EH (cell line): ENCODE measurements around the gene TIMP1.
"Not testable (repeated sequence)": the region's sequence is repeated elsewhere in the genome, so short reads cannot be mapped to it uniquely, and the experiment has no call there.

Experiments used
- DNase-seq: peaks from one replicate; pipeline ENCODE4 v3.0.0-alpha.2; 2015; ENCODE audit warnings: low read depth

Gene TIMP1

DNA sequence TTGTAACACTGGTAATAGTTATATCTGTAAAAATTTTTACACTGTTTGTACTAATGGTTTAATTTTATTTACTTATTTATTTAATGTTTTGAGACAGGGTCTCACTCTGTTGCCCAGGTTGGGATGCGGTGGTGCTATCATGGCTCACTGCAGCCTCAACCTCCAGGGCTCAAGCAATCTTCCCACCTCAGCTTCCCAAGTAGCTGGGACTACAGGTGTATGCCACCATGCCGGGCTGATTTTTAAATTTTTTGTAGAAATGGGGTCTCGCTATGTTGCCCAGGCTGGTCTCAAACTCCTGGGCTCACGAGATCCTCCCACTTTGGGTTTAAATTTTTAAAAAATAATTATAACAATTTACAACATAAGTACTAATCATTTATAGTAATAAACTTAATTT lies 20.9 kb downstream of the TIMP1 start:
- not testable (repeated sequence) for DNase-seq

DNA sequence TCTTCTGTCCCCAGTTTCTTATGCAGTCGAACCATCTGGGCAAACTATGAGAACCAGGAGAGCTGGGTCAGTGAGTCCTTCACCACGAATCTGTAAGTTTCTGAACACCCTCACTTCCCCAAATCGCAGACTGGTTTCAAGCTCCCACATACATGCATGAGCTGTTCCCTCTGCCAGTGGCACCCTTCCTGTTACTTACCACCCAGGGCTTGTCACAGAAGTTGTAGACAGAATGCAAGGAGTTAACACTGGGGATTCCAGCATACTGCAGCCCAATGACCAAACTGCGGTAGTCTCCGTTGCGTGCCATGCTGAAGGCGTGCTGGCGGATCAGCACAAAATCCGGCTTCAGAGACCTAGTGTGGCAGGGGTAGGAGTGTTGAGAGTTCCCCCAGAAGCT lies 22.8 kb downstream of the TIMP1 start:
- no peak for DNase-seq

DNA sequence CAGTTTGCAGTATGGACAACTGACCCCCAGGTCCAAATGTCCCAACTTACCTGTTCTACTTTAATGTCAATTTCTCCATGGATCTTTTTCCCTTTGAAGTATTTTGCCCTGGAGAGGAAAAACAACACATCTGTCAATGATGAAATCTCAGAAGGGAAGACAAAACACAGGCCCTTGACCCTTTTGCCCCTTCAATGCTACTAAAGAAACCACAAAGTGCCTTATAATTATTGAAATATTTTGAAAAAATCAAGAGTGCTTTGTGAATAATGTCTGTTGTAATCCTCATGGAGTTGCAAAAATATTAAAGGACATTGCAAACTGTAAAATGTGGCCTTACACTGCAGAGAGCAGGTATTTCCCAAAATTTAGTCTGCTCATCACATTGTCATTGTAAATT lies 24.9 kb downstream of the TIMP1 start:
- DNase-seq, result peak; percentile 9

DNA sequence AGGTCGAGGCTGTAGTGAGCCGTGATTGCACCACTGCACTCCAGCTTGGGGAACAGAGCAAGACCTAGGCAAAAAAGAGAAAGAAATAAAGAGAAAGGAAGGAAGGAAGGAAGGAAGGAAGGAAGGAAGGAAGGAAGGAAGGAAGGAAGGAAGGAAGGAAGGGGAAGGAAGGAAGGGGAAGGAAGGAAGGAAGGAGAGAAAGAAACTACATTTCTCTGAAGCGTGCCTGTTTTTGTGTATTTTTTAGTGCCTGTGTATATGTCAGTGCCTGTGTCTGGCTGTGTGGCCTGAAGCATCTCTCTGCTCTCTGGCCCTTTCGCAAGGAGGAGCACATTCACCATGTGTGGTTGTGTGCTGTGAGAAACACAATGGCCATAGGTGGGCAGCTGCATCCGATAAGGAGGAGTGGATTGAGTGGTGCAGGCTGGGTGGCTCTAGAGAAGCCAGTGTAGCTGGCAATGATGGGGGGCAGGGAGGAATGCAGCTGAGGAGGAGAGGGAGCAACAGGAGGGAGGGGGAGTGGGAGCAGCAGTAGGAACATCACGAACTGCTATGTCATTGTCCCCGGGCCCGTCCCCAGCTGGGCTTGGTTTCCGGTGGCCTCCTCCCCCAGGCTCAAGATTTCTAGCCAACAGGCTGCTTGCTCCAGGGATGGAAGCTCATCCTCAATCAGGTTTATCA lies 26.0 kb downstream of the TIMP1 start:
- DNase-seq, result no peak

DNA sequence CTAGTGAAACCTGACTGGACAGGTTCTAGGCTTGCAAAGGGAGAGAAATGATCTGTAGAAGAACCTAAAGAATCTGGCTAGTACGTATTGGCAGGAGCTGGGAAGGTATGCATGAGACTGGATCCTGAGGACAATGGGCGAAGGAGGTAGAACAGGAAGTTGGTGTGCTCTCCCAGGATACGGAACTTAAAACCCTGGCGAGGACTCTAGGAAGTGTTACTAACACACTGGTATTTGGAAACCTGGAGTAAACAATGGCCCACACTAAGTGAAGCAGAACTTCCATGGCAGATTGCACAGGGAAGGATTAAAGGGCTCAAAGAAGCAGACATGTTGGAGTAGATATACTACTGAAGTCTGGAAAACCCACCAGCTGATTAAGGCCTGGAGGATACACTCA lies 28.3 kb downstream of the TIMP1 start:
- no peak for DNase-seq

DNA sequence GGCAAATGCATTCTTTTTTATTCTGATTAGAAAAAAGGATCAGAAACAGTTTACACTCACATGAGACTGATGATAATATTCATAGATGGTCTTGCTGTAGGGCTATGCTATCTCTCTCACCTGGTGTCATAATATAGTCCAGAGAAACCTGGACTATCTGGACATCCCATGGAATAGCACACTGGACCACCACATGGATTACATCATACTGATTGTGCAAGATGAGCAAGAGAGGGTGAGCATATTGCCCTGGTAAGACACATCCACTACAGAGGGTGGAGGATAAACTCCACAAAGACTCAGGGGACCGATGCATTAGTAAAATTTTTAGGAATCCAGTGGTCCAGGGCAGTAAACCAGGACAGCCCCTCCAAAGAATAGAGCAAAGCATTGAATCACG lies 29.3 kb downstream of the TIMP1 start:
- DNase-seq, result no peak

DNA sequence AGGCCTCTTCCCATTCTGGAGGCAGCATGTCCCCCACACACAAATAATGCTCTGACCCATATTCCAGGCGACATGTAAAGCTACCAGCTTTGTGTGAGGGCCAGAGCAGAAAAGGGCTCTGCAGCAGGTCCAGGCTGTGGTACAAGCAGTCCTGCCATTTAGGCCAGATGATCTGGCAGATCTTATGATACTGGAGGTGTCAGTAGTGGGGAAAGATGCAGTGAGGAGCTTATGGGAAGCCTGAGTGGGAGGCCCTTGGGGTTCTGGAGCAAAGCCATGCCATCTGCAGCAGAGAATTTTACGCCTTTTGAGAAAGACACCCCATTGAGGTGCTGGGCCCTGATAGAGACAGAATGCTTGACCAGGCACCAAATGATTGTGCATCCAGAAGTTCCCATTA lies 29.7 kb downstream of the TIMP1 start:
- DNase-seq, result no peak

DNA sequence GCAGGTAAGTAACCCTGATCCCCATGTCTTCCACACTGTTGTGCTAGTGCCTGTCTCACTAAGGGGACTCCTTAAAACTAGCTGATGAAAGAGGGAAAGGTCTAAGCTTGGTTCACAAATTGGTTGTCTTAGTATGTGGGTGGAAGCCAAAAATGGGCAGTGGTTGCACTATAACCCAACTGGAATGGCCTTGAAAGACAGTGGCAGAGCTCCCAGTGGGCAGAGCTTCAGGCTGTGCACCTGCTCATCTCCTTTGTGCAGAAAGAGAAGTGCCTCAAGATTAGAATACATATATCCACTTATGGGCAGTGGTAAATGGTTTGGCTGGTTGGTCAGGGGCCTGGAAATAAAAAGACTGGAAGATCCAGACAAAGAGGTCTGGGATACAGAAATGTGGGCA lies 30.2 kb downstream of the TIMP1 start:
- DNase-seq, result no peak

DNA sequence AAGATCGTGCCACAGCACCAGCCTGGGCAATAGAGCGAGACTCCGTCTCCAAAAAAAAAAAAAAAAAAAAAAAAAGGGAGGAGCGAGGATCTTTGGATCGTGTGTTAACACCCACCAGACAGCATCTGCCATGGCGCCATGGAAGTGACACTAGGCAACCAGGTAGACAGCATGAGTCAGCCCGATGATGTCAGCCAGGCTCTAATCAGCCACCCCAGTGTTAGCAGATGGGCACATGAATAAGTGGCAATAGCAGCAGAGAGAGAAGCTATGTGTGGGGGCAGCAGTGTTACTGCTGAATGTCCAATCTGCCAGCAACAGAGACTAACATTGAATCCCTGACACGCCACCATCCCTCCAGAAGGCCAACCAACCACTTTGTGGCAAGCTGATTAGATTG lies 30.8 kb downstream of the TIMP1 start:
- no peak for DNase-seq

DNA sequence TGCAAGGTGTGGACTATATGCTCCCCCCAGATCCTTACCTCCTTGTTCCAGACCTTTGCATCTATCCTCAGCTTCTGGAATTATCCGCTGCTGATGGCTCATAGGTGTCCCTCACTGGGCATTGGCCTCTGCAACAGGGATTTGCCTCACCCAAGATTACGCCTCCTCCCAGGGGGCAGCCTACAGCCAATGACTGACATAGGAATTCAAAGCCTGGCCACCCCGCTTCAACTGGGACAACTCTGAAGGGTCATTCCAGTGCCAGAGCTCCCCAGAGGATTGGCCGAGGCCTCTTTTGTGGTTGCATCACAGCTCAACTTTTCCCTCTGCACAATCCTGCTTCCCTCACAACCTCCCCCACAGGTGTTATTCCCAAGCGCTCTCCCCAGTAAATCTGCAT lies 32.4 kb downstream of the TIMP1 start:
- DNase-seq, result no peak

DNA sequence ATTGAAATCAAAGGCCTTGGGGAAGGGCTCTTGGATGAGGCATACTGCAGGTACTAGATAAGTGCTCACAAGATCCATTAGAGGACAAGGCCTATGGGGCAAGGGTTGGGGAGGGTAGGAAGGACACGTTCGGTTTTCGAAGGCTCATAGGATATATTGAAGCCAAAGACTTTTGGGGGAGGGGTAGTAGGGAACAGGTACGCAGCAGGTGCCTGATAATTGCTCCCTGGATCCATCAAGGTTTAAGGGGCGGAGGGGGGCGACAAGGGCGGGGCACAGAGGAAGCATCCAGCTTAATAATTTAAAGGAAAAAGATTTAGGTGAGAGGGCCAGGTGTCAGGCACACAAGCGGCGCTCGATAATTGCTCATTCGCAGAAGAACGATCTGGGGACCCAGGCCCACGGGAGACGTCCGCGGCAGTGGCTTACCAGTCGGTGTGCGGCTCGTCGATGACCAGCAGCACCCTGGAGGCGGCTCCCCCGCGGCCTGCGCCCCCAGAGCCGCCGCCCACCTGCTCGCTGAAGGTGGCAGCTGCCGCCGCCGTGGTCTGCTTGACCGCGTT lies 36.8 kb downstream of the TIMP1 start:
- DNase-seq, result no peak

DNA sequence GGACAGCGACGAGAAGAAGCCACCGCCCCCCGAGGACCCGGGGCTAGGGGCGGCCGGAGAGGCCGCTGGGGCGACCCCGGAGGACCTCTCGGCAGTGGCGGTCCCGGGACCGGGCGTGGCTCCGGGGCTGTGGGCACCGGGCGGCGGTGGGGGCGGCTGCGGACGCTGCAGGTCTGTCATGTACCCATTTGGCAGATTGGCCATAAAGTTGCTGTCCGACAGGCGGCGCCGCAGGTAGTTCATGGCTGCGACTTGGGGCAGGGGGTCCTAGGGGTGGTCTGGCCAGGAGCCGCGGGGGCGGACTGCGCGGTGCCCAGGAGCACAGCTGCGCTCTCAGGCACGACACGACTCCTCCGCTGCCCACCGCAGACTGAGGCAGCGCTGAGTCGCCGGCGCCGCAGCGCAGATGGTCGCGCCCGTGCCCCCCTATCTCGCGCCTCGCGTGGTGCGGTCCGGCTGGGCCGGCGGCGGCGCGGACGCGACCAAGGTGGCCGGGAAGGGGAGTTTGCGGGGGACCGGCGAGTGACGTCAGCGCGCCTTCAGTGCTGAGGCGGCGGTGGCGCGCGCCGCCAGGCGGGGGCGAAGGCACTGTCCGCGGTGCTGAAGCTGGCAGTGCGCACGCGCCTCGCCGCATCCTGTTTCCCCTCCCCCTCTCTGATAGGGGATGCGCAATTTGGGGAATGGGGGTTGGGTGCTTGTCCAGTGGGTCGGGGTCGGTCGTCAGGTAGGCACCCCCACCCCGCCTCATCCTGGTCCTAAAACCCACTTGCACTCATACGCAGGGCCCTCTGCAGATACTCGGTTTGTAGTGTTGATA lies 37.5 kb downstream of the TIMP1 start, which contains the start of gene SYN1:
TSS of gene SYN1 (minus strand) at position 372 of the 817 bp plus-strand sequence. CDS start at position 243, 129 bp downstream.
- DNase-seq, result peak; percentile 78

DNA sequence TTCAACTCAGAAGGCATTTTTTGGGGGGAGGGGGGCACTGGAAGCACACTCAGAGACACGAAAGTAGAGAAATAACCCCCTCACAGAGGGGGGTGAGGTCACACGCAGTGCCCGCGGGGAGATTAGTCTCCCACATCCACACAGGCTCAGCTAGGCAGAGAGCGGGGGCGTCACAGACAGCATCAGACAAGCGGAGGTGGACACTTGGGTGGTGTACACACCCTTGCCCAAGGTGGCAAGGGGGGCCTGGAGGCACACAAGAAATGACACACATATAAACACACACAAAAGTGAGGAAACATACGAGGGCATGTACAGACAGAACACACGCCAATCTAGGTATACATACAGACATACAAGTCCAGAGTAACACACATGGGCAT lies 38.1 kb downstream of the TIMP1 start:
- DNase-seq, result no peak

DNA sequence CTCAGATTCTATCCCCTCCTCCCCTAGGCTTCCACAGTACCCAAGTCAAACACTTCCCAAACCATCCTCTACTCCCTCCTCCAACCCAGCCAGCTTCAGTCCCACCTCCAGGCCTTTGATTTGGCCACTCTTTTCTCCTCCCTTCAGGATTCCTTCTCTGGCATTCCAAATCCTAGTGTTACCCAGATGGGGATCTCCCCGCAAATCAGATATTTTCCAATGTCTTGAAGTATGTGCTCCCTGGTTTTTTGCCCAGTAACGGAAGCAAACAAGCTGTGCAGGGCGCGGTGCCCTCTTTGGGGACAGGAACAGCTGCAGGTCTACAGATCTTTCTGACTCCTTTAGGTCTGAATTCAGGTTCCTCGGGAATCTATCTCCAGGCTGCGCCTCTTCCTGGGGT lies 39.6 kb downstream of the TIMP1 start:
- no peak for DNase-seq

DNA sequence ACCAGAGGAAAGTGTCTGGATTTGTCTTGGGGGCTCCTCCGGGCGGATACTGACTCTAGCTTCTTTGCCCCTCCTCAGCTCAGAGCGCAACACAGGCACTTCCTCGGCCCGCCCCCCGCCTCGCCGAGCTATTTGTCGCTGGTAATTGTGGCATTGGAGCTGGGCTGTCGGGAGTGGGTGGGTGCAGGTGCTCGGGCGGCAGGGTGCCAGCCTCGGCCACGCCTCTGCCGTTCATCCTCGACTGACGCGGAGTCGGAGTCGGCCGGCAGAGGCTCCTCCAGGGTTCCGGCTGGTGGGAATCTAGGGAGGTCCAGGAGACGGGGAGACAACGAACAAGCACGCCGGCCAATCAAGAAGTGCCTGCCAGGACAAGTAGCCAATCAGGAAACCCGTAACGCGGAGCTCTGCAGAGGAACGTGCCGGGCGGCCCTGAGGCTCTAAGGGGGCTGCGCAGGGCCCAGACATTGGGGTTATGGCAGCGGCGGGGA lies 41.3 kb downstream of the TIMP1 start:
- peak; percentile 72 for DNase-seq

DNA sequence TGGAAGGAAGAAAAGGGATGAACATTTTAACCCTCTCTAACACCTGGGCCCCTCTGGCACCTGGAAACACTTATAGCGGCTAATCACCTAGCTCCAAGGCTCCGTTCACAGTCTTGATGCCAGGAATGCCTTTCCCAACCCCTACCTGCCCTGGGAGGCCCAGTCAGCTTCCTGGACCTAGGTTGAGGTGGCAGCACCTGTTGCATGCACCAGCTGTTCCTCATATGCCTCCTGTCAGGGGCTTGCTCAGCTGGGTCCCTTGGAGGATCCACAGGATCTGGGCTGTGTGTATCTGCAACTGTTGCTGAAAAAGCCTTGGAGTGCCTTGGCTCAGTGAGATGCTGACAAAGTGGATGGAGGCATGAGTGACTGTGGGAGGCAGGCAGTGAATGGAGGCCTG lies 43.1 kb downstream of the TIMP1 start:
- DNase-seq, result no peak

DNA sequence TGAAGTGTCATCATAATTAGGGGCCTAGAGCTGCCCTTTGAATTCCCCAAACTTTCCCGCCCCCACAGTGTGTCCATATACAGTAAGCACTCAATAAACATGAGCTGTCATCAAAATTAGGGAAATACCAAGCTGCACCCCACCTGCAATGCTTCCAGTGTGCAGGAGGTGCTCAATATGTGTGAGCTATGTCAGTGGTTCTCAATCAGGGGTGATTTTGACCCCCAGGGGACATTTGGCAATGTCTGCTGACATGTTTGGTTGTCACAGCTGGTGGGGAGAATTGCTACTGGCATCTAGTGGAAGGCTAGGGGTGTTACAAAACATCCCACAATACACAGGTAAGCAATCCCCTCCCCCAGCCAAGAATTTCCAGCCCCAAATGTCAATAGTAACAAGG lies 46.7 kb downstream of the TIMP1 start:
- DNase-seq, result no peak

DNA sequence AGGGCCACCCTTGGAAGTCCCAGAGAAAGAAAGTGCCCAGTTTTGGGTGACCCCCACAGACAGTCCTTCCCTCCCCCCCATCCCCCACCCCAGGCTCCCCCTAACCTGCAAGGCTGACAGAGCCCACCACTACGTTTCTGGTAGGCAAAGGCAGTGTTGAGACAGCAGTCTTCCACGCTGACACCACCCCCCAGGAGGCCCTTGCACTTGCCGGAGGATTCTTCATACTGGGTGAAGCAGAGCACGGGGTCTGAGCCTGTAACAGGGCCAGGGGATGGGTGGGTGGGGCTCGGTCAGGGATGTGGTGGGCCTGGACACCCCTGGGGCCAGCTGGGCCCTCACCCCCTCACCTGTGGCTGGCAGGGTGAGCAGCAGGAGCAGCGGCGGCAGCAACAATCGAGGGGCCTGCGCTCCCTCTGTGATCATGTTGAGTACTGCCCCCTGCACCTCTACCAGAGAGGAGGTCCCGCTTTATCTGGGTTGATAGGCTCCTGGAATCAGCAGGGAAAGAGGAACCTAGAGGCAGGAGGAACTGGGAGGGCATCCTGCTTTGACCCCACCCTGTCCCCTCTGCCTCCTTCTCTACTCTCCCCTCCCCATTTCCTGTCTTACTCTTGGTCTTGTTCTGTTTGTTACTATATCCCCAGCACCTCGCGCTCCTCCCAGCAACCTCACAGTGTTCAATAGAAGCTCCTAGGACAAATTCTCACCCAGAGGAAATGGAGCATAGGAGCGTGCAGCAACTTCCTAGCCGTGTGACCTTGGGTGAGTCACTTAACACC lies 47.4 kb downstream of the TIMP1 start, which contains the start of gene CFP:
TSS of gene CFP (minus strand) at position 512 of the 782 bp plus-strand sequence. CDS start at position 426, 86 bp downstream.
- no peak for DNase-seq

DNA sequence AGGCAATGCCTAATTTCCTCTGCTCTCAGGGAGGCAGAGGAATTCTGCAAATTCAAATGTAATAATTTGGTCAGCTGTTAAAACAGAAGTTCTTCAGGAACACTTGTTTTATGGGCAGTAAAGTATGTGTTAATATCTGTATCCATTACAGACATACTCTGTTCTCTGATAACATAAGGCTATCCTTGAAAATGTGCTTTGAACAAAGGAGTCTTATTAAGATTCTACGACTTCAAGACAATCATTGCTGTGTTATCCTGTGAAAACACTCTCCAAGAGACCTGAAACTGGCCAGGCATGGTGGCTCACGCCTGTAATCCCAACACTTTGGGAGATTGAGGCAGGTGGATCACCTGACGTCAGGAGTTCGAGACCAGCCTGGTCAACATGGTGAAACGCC lies 49.4 kb downstream of the TIMP1 start:
- no peak for DNase-seq

DNA sequence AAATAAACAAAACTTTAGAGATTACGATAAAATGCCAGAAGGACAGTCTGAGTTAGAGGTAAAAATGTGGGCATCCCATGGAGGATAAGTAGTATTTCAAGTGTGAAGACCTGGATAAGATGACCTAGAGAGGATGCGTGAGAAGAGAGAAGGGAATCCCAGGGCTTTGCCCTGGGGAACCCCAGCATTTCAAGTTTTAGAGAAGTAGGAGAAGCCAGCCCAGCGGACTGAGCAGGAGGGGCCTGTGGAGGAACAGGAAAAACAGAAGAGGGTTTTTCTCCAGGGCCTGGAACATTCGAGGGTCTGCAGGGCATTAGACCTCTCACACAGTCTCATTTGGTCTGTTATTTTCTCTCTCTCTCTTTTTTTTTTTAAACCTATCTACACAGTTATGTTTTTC lies 50.4 kb downstream of the TIMP1 start:
- no peak for DNase-seq

DNA sequence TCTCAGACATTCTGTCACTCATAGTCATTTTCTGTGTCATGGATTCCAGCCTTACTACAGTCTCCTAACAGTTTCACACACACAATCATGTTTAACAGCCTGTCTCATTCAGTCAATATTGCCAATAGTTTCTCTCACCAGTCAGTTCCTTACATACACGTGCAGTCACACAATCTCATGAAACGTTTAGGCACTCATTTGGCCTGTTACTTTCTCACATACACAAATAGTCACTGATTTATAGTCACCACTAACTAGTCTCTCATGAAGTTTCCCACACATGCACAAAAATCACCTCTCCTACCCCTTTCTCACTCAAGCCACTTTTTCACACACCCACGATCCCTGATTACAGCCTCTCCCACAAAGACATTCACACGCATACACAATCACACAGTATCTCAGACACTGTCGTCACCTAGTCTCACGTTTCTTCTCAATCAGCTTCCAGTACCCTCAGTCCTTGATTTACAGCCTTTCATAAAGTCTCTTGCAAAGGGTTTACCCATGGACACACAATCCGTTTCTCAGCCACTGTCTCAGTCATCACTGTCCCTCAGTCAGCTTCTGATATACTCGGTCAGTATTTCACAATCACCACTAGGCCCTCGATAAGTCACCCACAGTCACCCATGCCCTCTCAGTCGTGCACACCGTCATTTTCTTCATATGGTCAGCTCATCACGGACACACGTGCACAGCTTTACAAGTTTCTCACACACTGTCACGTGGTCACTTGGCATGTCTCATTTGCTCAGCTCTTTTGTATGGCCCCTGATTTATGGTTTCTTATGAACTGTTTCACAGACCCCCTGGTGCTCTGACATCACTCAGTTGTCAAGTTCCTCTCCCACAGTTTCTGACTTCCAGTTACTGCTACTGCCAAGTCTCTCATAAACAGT lies 51.7 kb downstream of the TIMP1 start:
- DNase-seq, result no peak
